BE2C (cell line): ENCODE measurements around the gene DNAH6.

Experiments
- DNase-seq: peaks from one replicate; pipeline ENCODE4 v3.0.0-alpha.2; 2020
- H3K27me3 ChIP-seq: fragments of 250-450 bp; sonication (Bioruptor Pico); 2 replicates; pipeline ENCODE4 v1.5.1; 2020; ENCODE audit warnings: mild to moderate bottlenecking
- H3K36me3 ChIP-seq: fragments of 250-450 bp; sonication (Bioruptor Pico); 2 replicates; pipeline ENCODE4 v1.5.1; 2020; ENCODE audit warnings: mild to moderate bottlenecking
- H3K4me1 ChIP-seq: fragments of 250-450 bp; sonication (Bioruptor Pico); 2 replicates; pipeline ENCODE4 v1.5.1; 2020
- H3K4me3 ChIP-seq: 2 replicates; pipeline ENCODE4 v1.5.1; 2011; ENCODE audit warnings: low read depth, low read length
- H3K9me3 ChIP-seq: fragments of 250-450 bp; sonication (Bioruptor Pico); 2 replicates; pipeline ENCODE4 v1.5.1; 2020
- TF ChIP-seq, protein P1 (sequence below): IDR thresholded peaks from 2 replicates; pipeline ENCODE4 v1.5.1; 2012; ENCODE audit warnings: mild to moderate bottlenecking, low read depth, low read length

Gene DNAH6

DNA sequence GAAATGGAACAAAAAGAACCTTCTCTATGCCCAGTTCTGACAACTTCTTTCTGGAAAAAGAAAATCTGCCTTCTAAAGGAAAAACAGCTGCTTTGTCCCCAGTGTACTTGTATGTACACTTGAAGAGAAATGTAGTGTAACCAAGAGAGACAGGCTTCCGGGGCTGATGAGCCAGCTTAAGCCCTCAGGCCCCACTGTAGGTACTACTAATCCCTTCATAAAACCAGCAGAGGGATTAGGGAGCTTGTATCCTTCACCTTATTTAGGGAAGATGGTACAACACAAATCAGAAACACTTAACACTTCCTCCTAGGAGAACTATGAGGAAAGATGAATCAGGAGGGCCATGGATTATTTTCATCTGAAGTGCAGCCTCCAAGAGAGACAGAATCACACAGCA is 38.4 kb upstream of the DNAH6 start:
- Histone ChIP-seq H3K4me3 (no peak overlapping the region), H3K9me3 (no peaks in the 10 kb centered on the region)

GRCh38 chr2:84478867-84479266 is 37.4 kb upstream of the DNAH6 start:
- Histone ChIP-seq H3K4me1 (no peaks in the 10 kb centered on the region), H3K27me3 (no peaks in the 10 kb centered on the region), H3K4me3 (no peak overlapping the region), H3K36me3 (no peaks in the 10 kb centered on the region), H3K9me3 (no peaks in the 10 kb centered on the region)
- TF ChIP-seq, protein P1, sequence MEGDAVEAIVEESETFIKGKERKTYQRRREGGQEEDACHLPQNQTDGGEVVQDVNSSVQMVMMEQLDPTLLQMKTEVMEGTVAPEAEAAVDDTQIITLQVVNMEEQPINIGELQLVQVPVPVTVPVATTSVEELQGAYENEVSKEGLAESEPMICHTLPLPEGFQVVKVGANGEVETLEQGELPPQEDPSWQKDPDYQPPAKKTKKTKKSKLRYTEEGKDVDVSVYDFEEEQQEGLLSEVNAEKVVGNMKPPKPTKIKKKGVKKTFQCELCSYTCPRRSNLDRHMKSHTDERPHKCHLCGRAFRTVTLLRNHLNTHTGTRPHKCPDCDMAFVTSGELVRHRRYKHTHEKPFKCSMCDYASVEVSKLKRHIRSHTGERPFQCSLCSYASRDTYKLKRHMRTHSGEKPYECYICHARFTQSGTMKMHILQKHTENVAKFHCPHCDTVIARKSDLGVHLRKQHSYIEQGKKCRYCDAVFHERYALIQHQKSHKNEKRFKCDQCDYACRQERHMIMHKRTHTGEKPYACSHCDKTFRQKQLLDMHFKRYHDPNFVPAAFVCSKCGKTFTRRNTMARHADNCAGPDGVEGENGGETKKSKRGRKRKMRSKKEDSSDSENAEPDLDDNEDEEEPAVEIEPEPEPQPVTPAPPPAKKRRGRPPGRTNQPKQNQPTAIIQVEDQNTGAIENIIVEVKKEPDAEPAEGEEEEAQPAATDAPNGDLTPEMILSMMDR, result no peak
- DNase-seq, result no peak

More for the DNA sequence above, 38.4 kb upstream of the DNAH6 start:
- Histone ChIP-seq H3K4me1 (no peaks in the 10 kb centered on the region), H3K27me3 (no peaks in the 10 kb centered on the region), H3K36me3 (no peaks in the 10 kb centered on the region)
- no peak for DNase-seq
- TF ChIP-seq, protein P1, result no peak

GRCh38 chr2:84481702-84482101 is 34.6 kb upstream of the DNAH6 start:
- TF ChIP-seq, protein P1, result no peak
- no peak for DNase-seq
- Histone ChIP-seq H3K4me1 (no peaks in the 10 kb centered on the region), H3K4me3 (no peak overlapping the region), H3K36me3 (no peaks in the 10 kb centered on the region), H3K27me3 (no peaks in the 10 kb centered on the region), H3K9me3 (no peaks in the 10 kb centered on the region)

DNA sequence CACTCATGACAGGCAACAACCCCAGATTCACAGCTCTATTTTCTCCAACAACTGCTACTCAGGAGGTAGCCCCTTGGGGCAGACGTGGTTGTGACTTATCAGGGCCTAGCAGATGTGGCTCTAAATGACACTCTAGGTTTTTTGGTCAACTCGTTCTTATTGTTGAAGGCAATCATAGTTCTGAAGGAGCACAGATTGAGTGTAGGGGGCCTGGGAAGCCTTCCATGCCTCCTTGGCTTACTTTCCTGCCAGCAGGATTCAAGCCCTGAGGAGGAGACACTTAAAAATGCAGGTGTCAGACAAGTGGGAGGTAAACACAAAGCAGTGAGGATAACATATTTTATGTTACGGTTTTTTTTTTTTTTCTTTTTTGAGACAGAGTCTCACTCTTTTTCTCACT is 33.7 kb upstream of the DNAH6 start:
- Histone ChIP-seq H3K27me3 (no peaks in the 10 kb centered on the region), H3K4me3 (no peak overlapping the region), H3K4me1 (no peaks in the 10 kb centered on the region), H3K9me3 (no peaks in the 10 kb centered on the region), H3K36me3 (no peaks in the 10 kb centered on the region)
- TF ChIP-seq, protein P1, result no peak
- DNase-seq, result no peak

DNA sequence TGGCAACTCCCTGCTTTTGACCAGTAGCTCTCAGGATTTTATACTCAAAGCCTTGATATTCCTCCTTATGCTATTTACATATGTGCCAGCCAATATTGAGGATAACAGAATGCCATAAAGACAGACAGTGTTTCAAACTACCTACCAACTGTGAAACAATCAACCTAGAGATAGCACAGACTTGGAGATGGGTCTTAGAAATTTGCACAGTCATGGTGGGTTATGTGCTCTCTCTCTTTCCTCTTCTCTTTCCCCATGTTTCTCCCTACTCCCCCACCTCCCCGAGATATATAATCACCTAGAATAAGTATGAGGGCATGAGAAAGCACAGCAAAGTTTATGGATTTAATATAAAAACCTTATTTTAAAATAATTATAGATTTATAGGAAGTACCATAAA is 33.0 kb upstream of the DNAH6 start:
- DNase-seq, result no peak
- Histone ChIP-seq H3K36me3 (no peaks in the 10 kb centered on the region), H3K4me1 (no peaks in the 10 kb centered on the region), H3K27me3 (no peaks in the 10 kb centered on the region), H3K4me3 (no peak overlapping the region), H3K9me3 (no peaks in the 10 kb centered on the region)
- TF ChIP-seq, protein P1, result no peak

- no peak for DNase-seq
- H3K4me3 ChIP-seq, result no peak overlapping the region
- no peaks in the 10 kb centered on the region for H3K9me3 ChIP-seq
- H3K27me3 ChIP-seq, result no peaks in the 10 kb centered on the region
- H3K4me1 ChIP-seq, result no peaks in the 10 kb centered on the region
- TF ChIP-seq, protein P1, result no peak
- no peaks in the 10 kb centered on the region for H3K36me3 ChIP-seq
These were observed 29.7 kb upstream of the DNAH6 start for GRCh38 chr2:84486441-84487115.
